ENCODE results near the gene FGD3.

FGD3 gene

DNA sequence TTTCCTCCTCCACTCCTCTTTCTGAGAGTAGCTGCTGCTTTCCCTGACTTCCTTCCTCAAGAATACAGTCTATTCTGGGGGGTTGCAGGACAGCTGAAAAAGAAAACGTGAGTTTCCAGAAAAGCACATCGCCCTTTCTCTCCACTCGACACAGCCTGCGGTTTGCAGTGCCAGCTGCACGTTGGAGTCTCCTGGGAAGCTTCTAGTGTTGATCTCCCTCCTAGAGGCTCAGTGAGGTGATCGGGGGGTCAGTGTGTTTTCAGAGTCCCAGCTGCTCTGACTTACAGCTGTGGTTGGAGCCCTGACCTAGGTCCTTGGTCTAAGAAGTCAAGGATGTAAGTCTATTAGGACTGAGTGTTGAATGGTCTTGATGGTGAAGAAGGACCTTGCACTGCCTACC is 86.2 kb downstream of the FGD3 start:
- Histone ChIP-seq H3K4me2 (ENCODE audit: low read depth, low read length, poor library complexity, severe bottlenecking) (no peak overlapping the region), H4K20me1 (ENCODE audit: low read depth, low read length) (no peaks in the 10 kb centered on the region), H3K4me3 (ENCODE audit: insufficient read depth, low read length, poor library complexity, severe bottlenecking) (no peak overlapping the region), H3K9me2 (replicated peaks; ENCODE audit: insufficient read depth, low read length) (no peaks in the 10 kb centered on the region), H2AFZ (ENCODE audit: low read depth, low read length, severe bottlenecking) (no peak overlapping the region), H3K27me3 (ENCODE audit: low read length) (no peaks in the 10 kb centered on the region), H3K79me2 (ENCODE audit: insufficient read depth, low read length) (no peaks in the 10 kb centered on the region), H3K9me3 (ENCODE audit: insufficient read depth, low read length) (no peaks in the 10 kb centered on the region), H3K36me3 (ENCODE audit: low read length) (no peaks in the 10 kb centered on the region), H3F3A (ENCODE audit: insufficient read depth) (no peaks in the 10 kb centered on the region), H3K27ac (ENCODE audit: low read depth, low read length) (no peak overlapping the region), H3K9ac (ENCODE audit: low read length) (no peak overlapping the region)
- TF ChIP-seq EZH2phosphoT487 (conservative IDR thresholded peaks at IDR 0.05; ENCODE audit: low read length): no peak
- TF ChIP-seq, protein P1, sequence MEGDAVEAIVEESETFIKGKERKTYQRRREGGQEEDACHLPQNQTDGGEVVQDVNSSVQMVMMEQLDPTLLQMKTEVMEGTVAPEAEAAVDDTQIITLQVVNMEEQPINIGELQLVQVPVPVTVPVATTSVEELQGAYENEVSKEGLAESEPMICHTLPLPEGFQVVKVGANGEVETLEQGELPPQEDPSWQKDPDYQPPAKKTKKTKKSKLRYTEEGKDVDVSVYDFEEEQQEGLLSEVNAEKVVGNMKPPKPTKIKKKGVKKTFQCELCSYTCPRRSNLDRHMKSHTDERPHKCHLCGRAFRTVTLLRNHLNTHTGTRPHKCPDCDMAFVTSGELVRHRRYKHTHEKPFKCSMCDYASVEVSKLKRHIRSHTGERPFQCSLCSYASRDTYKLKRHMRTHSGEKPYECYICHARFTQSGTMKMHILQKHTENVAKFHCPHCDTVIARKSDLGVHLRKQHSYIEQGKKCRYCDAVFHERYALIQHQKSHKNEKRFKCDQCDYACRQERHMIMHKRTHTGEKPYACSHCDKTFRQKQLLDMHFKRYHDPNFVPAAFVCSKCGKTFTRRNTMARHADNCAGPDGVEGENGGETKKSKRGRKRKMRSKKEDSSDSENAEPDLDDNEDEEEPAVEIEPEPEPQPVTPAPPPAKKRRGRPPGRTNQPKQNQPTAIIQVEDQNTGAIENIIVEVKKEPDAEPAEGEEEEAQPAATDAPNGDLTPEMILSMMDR (IDR thresholded peaks at IDR 0.05; ENCODE audit: insufficient read depth, low read length, poor library complexity, severe bottlenecking): no peak

GRCh38 chr9:93035106-93035660 is 87.9 kb downstream of the FGD3 start:
- Histone ChIP-seq H3K27ac (ENCODE audit: low read depth, low read length) (no peak overlapping the region), H3K4me3 (ENCODE audit: insufficient read depth, low read length, poor library complexity, severe bottlenecking) (no peak overlapping the region), H3K9me3 (ENCODE audit: insufficient read depth, low read length) (no peaks in the 10 kb centered on the region), H3K9ac (ENCODE audit: low read length) (no peak overlapping the region), H3K27me3 (ENCODE audit: low read length) (no peaks in the 10 kb centered on the region), H3K79me2 (ENCODE audit: insufficient read depth, low read length) (no peaks in the 10 kb centered on the region), H3K4me2 (ENCODE audit: low read depth, low read length, poor library complexity, severe bottlenecking) (no peak overlapping the region), H3F3A (ENCODE audit: insufficient read depth) (no peaks in the 10 kb centered on the region), H4K20me1 (ENCODE audit: low read depth, low read length) (no peaks in the 10 kb centered on the region), H3K36me3 (ENCODE audit: low read length) (no peaks in the 10 kb centered on the region), H3K9me2 (replicated peaks; ENCODE audit: insufficient read depth, low read length) (no peaks in the 10 kb centered on the region), H2AFZ (ENCODE audit: low read depth, low read length, severe bottlenecking) (no peak overlapping the region)
- TF ChIP-seq, protein P1 (IDR thresholded peaks at IDR 0.05; ENCODE audit: insufficient read depth, low read length, poor library complexity, severe bottlenecking): no peak
- no peak for TF ChIP-seq EZH2phosphoT487 (conservative IDR thresholded peaks at IDR 0.05; ENCODE audit: low read length)

DNA sequence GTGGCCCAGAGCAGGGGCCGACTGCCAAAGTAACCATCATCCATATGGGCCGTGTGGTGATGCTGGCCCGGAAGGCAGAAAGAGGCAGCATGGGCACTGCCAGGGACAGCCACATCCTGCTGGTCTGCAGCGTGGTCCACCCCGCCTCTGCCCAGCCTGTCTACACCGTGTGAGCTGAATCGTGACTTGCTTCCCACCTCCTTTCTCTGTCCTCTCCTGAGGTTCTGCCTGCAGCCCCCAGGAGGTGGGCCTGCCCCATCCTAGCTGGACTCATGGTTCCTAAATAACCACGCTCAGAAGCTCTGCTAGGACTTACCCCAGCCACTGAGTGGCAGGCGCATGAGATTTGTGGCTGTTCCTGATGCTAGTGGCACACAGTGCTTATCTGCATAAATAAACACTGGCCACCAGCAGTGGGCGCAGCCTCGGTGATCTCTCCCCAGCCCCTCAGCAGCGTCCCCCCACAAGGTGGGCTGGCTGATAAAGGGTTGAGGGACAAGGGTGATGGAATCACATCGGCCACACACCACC is 88.6 kb downstream of the FGD3 start:
- Histone ChIP-seq H3K27me3 (ENCODE audit: low read length) (no peaks in the 10 kb centered on the region), H3K27ac (ENCODE audit: low read depth, low read length) (no peak overlapping the region), H2AFZ (ENCODE audit: low read depth, low read length, severe bottlenecking) (no peak overlapping the region)

More for the DNA sequence above, 88.6 kb downstream of the FGD3 start:
- Histone ChIP-seq H3K9me2 (replicated peaks; ENCODE audit: insufficient read depth, low read length) (no peaks in the 10 kb centered on the region), H3K36me3 (ENCODE audit: low read length) (no peaks in the 10 kb centered on the region), H3K9ac (ENCODE audit: low read length) (no peak overlapping the region), H3K4me2 (ENCODE audit: low read depth, low read length, poor library complexity, severe bottlenecking) (no peak overlapping the region), H3K79me2 (ENCODE audit: insufficient read depth, low read length) (no peaks in the 10 kb centered on the region), H4K20me1 (ENCODE audit: low read depth, low read length) (no peaks in the 10 kb centered on the region), H3K9me3 (ENCODE audit: insufficient read depth, low read length) (no peaks in the 10 kb centered on the region), H3K4me3 (ENCODE audit: insufficient read depth, low read length, poor library complexity, severe bottlenecking) (no peak overlapping the region), H3F3A (ENCODE audit: insufficient read depth) (no peaks in the 10 kb centered on the region)
- TF ChIP-seq EZH2phosphoT487 (conservative IDR thresholded peaks at IDR 0.05; ENCODE audit: low read length): no peak
- TF ChIP-seq, protein P1 (IDR thresholded peaks at IDR 0.05; ENCODE audit: insufficient read depth, low read length, poor library complexity, severe bottlenecking): peak; percentile 47

Data from SU-DHL-6 (cell line).